SH-SY5Y (cell line): ENCODE measurements around the gene BTBD9.

Experiments
- GATA2 ChIP-seq: IDR thresholded peaks from 2 replicates; pipeline ENCODE4 v1.6.1; 2011; ENCODE audit warnings: mild to moderate bottlenecking, low read depth, low read length
- GATA3 ChIP-seq: IDR thresholded peaks from 2 replicates; pipeline ENCODE4 v1.6.1; 2011; ENCODE audit warnings: low read depth, mild to moderate bottlenecking, low read length, moderate library complexity

- TF ChIP-seq GATA2 (peak; percentile 32; the same call in 1 of the 2 replicates), GATA3 (0 out of 2 replicates have a peak, but pooled peaks have one; percentile 18)
These were observed 121.0 kb downstream of the BTBD9 start for GRCh38 chr6:38518511-38519304.
